Astrocyte (in vitro differentiated cells and primary cell): ENCODE results near the gene HOXA7. TPM values are rescaled to one million over a fixed set of nuclear protein-coding genes. Genes with fewer than 3 reads are reported as not detected.

Experiments used
- DNase-seq: peaks from one replicate; pipeline ENCODE4 v3.0.0-alpha.2; 2010; ENCODE audit warnings: low read depth
- FAIRE-seq: peaks from 2 replicates; lab custom pipeline; 2011; peaks lifted over from hg19 to GRCh38; lab: Jason Lieb, UNC
- H2AFZ ChIP-seq: 2 replicates; pipeline ENCODE4 v1.6.0; 2012; ENCODE audit warnings: low read depth, low read length, inconsistent platforms
- H3K27ac ChIP-seq: 2 replicates; pipeline ENCODE4 v1.5.1; 2011; ENCODE audit warnings: low read depth, low read length, inconsistent platforms
- H3K27me3 ChIP-seq: 2 replicates; pipeline ENCODE4 v1.6.0; 2011; ENCODE audit warnings: low read length, inconsistent platforms; ENCODE audit not compliant: insufficient read depth
- H3K36me3 ChIP-seq: 2 replicates; pipeline ENCODE4 v1.5.1; 2011; ENCODE audit warnings: low read length, inconsistent platforms; ENCODE audit not compliant: insufficient read depth
- H3K4me1 ChIP-seq: 2 replicates; pipeline ENCODE4 v1.5.1; 2011; ENCODE audit warnings: low read length, inconsistent platforms; ENCODE audit not compliant: insufficient read depth
- H3K4me2 ChIP-seq: 2 replicates; pipeline ENCODE4 v1.6.0; 2012; ENCODE audit warnings: low read length, inconsistent platforms
- H3K4me3 ChIP-seq: 2 replicates; pipeline ENCODE4 v1.5.1; 2011; ENCODE audit warnings: low read depth, mild to moderate bottlenecking, low read length, inconsistent platforms; ENCODE audit not compliant: insufficient read depth
- H3K79me2 ChIP-seq: 2 replicates; pipeline ENCODE4 v1.6.0; 2012; ENCODE audit warnings: mild to moderate bottlenecking, low read length, inconsistent platforms; ENCODE audit not compliant: insufficient read depth
- H3K9ac ChIP-seq: 2 replicates; pipeline ENCODE4 v1.6.0; 2012; ENCODE audit warnings: mild to moderate bottlenecking, low read length, inconsistent platforms
- H3K9me3 ChIP-seq: 2 replicates; pipeline ENCODE4 v1.5.1; 2012; ENCODE audit warnings: low read depth, mild to moderate bottlenecking, low read length, inconsistent platforms; ENCODE audit not compliant: insufficient read depth
- H4K20me1 ChIP-seq: 2 replicates; pipeline ENCODE4 v1.6.0; 2012; ENCODE audit warnings: low read length, inconsistent platforms; ENCODE audit not compliant: insufficient read depth
- H3K27ac Mint-ChIP-seq: one replicate; pipeline ENCODE4 v1.8.0; 2021; ENCODE audit warnings: mild to moderate bottlenecking, mixed read lengths; ENCODE audit not compliant: unreplicated experiment
- H3K27me3 Mint-ChIP-seq: one replicate; pipeline ENCODE4 v1.8.0; 2021; ENCODE audit warnings: low read depth, mixed read lengths; ENCODE audit not compliant: unreplicated experiment
- H3K36me3 Mint-ChIP-seq: one replicate; pipeline ENCODE4 v1.8.0; 2021; ENCODE audit warnings: low read depth, mixed read lengths; ENCODE audit not compliant: unreplicated experiment
- H3K4me1 Mint-ChIP-seq: one replicate; pipeline ENCODE4 v1.8.0; 2021; ENCODE audit warnings: low read depth, mixed read lengths; ENCODE audit not compliant: unreplicated experiment
- H3K4me3 Mint-ChIP-seq: one replicate; pipeline ENCODE4 v1.8.0; 2021; ENCODE audit warnings: mild to moderate bottlenecking, moderate library complexity, mixed read lengths; ENCODE audit not compliant: unreplicated experiment
- H3K9me3 Mint-ChIP-seq: one replicate; pipeline ENCODE4 v1.8.0; 2021; ENCODE audit warnings: mild to moderate bottlenecking, mixed read lengths; ENCODE audit not compliant: unreplicated experiment
- EZH2 ChIP-seq: IDR thresholded peaks from 2 replicates; pipeline ENCODE4 v1.6.1; 2012; ENCODE audit warnings: mild to moderate bottlenecking, low read length, inconsistent platforms; ENCODE audit not compliant: insufficient read depth
- total RNA-seq: library from RNA; stranded (reverse); gene quantifications from 2 replicates; pipeline ENCODE4 v1.2.1, GENCODE V29; 2021
- TF ChIP-seq, protein P1 (sequence below): IDR thresholded peaks from 2 replicates; pipeline ENCODE4 v1.5.1; 2011; ENCODE audit warnings: low read depth, mild to moderate bottlenecking, inconsistent platforms, low read length, moderate library complexity; ENCODE audit not compliant: insufficient read depth

Gene HOXA7
- total RNA-seq, 1 donor from 2014 or later: not detected

DNA sequence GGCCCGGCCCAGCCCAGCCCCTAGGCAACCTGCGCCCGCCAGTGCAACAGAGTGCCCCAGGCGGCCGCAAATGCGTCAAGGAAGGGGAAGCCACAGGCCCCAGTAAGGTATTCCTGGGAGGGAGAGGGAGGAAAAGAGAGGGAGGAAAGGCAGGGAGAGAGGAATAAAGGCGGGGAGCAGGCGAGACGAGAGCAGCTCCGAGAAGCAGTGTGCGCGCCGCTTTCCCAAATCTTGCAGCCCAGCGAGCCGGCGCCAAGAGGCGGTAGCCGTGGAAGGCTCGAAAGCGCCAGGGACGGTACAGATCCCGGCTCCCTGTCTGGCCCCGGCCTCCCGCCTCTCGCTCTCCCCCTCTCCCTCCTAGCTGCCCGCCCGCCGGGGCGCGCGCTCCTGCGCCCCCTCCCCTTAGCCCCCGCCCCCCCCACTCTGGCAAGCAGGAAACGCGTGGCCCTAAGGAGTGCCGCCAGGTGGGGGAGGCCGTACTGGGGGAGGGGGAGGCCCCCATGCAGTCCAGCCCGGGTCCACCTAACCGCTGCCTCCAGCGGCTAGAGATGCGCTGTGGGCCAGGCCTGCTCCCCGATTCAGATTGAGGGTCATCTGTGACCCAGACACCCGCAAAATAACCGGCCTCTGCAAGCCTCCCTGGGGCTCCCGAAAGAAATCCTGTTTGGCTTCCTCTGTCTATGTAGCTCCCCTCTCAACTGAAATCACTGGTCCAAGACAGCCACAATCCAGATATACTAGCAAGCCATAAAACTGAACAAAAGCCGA, 13.4 kb upstream of the HOXA7 start:
- Mint-ChIP-seq H3K27ac (no peak overlapping the region), H3K4me3 (no peak overlapping the region), H3K9me3 (peaks cover 31% of the 10 kb centered on the region), H3K36me3 (no peaks in the 10 kb centered on the region), H3K4me1 (no peaks in the 10 kb centered on the region), H3K27me3 (peaks cover 63% of the 10 kb centered on the region)
- Histone ChIP-seq H3K27ac (no peak overlapping the region), H3K9ac (no peak overlapping the region), H4K20me1 (peaks cover 6% of the 10 kb centered on the region), H3K4me3 (no peak overlapping the region), H3K36me3 (no peaks in the 10 kb centered on the region), H3K4me2 (no peak overlapping the region), H3K4me1 (peaks cover 5% of the 10 kb centered on the region), H3K27me3 (peaks cover 92% of the 10 kb centered on the region), H3K9me3 (peaks cover 10% of the 10 kb centered on the region), H3K79me2 (no peaks in the 10 kb centered on the region), H2AFZ (no peak overlapping the region)
- no peak for FAIRE-seq
- DNase-seq: no peak
- peak; percentile 83 for TF ChIP-seq EZH2
- TF ChIP-seq, protein P1, sequence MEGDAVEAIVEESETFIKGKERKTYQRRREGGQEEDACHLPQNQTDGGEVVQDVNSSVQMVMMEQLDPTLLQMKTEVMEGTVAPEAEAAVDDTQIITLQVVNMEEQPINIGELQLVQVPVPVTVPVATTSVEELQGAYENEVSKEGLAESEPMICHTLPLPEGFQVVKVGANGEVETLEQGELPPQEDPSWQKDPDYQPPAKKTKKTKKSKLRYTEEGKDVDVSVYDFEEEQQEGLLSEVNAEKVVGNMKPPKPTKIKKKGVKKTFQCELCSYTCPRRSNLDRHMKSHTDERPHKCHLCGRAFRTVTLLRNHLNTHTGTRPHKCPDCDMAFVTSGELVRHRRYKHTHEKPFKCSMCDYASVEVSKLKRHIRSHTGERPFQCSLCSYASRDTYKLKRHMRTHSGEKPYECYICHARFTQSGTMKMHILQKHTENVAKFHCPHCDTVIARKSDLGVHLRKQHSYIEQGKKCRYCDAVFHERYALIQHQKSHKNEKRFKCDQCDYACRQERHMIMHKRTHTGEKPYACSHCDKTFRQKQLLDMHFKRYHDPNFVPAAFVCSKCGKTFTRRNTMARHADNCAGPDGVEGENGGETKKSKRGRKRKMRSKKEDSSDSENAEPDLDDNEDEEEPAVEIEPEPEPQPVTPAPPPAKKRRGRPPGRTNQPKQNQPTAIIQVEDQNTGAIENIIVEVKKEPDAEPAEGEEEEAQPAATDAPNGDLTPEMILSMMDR: no peak

DNA sequence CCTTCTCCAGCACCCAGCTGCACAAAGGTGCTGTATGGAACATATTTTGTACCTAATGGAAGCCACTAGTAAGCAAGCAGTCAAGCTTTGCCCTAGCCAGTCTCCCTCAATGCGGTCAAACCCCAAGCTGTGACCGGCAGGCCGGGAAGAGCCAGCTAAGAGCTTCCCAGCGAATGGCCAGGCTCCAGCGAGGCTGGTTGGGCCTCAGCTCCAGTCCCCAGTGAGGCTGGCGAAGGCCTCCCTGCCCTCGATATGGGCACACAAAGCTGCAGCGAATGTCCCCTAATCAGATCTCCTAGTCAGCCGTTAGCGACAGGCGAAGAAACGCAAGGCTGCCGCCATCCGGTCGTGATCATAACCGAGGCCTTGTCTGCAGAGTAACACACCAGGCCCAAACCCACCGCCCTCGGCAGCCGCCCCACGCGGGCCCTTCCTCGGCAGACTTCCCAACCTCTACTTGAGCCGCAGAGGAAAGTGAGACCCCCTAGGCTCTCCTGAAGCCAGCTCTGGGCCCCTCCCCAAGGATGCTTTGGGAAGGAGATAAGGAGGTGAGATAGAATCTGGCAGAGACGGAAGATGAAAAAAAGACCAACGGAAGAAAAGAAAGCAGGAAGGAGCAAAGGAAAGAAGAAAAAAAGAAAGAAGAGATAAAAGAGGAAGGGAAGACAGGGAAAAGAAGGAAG, 11.9 kb upstream of the HOXA7 start:
- Histone ChIP-seq H3K9ac (no peak overlapping the region), H3K27ac (no peak overlapping the region), H3K36me3 (no peaks in the 10 kb centered on the region), H3K4me3 (no peak overlapping the region), H3K4me1 (peaks cover 4% of the 10 kb centered on the region), H3K9me3 (peaks cover 12% of the 10 kb centered on the region), H3K27me3 (peaks cover 95% of the 10 kb centered on the region), H3K79me2 (no peaks in the 10 kb centered on the region), H2AFZ (no peak overlapping the region), H4K20me1 (peaks cover 6% of the 10 kb centered on the region), H3K4me2 (no peak overlapping the region)
- DNase-seq (no peak), FAIRE-seq (no peak)
- Mint-ChIP-seq H3K9me3 (peaks cover 35% of the 10 kb centered on the region), H3K4me1 (no peaks in the 10 kb centered on the region), H3K4me3 (no peak overlapping the region), H3K27ac (peak overlapping the region; percentile 53), H3K27me3 (peaks cover 73% of the 10 kb centered on the region), H3K36me3 (no peaks in the 10 kb centered on the region)
- TF ChIP-seq, protein P1: no peak
- peak; percentile 22 for TF ChIP-seq EZH2
